ENCODE data around the gene SLC25A36.
A peak's percentile ranks its signal among the peaks of the same experiment; 100 is the strongest.
"Not testable (repeated sequence)": the region's sequence is repeated elsewhere in the genome, so short reads cannot be mapped to it uniquely, and the experiment has no call there.

The SLC25A36 gene

DNA sequence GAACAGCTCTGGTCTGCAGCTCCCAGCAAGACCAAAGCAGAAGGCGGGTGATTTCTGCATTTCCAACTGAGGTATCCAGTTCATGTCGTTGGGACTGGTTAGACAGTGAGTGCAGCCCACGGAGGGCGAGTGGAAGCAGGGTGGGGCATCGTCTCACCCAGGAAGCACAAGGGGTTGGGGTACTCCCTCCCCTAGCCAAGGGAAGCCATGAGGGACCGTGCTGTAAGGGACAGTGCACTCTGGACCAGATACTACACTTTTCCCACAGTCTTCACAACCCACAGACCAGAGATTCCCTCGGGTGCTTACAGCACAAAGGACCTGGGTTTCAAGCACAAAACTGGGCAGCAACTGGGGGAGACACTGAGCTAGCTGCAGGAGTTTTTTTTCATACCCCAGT lies 8.5 kb upstream of the SLC25A36 start:
- no peak for DNase-seq

DNA sequence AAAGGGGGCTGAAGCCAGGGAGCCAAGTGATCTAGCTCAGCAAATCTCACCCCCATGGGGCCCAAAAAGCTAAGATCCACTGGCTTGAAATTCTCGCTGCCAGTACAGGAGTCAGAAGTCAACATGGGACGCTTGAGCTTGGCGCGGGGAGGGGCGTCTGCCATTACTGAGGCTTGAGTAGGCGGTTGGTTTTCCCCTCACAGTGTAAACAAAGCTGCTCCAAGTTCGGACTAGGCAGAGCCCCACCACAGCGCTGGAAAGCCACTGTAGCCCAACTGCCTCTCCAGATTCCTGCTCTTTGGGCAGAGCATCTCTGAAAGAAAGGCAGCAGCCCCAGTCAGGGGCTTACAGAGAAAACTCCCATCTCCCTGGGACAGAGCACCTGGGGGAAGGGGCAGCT lies 8.1 kb upstream of the SLC25A36 start:
- DNase-seq: no peak

DNA sequence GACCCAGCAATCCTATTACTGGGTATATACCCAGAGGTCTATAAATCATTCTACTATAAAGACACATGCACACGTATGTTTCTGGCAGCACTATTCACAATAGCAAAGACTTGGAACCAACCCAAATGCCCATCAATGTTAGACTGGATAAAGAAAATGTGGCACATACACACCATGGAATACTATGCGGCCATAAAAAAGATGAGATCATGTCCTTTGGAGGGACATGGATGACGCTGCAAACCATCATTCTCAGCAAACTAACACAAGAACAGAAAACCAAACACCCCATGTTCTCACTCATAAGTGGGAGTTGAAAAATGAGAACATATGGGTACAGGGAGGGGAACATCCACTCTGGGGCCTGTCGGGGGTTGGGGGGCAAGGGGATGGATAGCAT lies 2.3 kb upstream of the SLC25A36 start:
- not testable (repeated sequence) for DNase-seq

DNA sequence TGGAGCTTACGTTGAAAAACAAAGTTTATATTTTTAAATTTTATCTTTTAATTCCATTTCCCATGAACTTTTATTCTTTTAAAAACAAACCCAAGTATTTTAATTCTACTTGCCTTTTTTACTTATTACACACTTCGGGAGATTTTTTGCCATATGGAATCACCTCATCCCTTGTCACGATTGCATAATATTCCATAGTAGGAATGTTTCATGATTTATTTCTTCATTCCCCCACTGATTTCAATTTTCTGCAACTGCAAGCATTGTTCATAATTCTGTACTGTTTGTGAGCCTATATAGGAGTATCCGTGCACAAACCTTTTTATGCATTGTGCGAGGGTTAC lies 574 bp upstream of the SLC25A36 start:
- no peak for DNase-seq

DNA sequence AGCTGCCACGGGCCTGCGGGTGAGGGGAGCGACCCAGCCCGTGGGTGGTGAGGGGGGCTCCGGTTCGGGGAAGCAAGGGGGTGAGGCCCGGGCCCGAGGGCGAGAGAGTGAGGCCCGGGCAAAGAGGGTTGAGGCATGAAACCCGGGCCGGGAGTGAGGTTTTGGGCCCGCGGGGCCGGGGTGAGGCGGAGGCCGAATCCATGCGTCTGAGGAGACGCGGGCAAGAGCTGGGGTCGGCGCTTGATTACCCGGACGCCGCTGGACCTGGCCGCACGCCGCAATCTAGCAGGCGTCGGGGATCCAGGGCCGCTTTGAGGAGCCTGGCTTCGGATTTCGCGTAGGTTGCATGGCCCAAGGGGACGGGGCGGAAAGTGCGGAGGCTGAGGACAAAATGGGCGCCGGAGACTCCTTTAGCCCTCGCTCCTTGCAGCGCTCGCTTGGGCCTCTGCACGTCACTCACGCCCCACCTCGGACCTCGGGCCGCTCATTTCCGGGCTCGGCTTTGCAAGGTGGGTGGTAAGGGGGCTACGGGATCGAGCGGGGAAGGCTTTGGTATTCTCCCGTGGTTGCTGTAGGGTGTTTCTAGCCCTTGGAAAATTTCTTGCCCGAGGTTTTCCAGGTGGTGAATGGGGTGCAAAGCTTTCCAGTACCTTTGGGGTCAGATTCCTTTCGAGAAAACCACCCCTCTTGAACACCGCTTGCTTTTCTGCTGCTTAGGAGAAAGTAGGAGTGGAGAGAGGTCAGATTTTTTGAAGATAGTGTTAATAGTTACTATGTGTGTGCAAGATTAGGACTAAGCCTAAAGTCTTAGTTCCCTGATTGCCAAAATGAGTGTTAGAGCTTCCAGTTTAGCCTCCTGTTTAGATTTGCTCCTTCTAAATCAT lies 827 bp downstream of the SLC25A36 start:
- peak; percentile 26 to 47 for DNase-seq

DNA sequence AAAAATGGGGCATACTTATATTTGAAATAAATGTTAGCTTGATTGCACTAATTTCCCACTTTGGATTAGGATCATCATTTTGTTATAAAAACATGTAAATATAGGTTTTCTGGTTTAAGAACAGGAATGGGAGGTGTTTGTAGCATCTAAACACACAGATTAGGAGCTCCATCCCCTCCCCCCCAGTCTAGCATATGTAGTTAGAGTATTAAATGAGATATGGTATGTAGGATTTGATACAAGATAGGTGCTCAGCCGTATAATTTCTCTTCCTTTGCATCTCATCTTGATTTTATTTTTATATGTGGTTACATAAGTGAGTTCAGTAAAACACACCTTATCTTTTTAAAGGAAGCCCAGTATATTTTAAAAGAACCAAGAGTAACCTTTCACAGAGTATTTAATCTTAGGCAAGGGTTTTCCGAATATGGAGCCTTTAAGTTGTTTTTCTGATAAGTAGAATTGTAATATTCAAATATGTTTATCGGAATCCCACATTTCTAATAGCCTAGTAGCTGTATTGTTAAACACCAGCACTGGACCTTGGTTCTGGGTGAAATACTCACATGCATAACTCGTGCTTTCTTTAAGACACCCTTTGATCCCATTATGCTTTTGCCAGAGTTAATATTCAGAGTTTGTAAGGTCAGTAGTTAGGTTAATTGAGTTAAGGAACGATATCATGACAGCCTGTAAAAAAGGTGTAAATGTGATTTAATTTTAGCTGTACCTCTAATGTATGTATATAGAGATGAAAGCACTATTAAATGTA lies 2.3 kb downstream of the SLC25A36 start:
- no peak for DNase-seq

DNA sequence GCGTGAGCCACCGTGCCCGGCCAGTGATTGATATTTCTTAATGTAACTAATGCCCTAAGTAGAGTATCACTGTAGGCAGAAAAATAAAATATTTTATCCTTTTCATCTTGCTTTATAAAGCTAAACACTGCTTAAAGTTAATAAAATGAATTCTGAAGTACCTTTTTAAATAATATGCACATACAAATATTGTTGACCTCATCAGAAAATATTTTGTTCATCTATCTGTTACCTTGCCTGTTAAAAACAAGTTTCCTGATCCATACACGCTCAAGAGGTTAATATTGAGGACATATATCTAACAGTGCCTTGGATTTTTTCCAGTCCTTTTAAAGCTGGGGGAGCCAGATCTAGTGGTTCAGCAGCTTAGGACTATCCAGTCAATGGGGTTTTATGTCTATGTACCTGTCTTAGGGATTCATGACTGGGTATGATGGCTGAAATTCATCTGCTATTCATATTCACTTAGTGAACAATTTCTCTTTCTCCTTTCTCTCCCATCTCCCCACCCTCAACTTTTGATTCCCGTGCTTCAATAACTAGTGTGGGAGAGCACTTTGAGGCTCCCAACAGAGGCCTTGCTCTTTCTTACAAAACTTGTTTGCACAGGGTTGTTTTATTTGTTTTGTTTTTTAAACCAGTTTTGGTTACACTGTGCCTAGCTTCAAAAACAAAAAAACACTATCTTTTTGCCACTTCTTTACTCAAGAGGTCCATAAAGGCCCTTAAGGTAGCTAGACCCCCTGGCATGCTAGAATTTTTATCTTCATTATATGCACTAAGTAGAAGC lies 7.0 kb downstream of the SLC25A36 start:
- no peak for DNase-seq

DNA sequence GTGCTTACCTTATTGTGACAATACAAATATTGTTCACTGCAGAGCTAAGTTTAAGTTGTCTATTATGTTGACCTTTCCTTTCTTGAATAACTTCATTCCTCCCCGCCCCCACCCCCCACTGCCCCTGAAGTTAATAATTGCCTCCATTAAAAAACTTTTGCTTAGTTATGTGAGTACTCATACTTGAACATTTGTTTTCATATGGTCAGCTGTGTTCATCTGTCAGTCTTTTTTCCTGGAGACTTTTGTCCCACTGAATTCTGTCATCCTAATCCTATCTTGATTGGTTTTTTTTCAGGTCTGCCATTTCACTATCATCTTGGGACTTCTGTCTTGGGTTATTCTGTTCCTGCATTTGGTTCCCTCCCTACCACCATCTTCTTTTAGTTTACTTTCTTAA lies 8.5 kb downstream of the SLC25A36 start:
- DNase-seq: no peak

DNA sequence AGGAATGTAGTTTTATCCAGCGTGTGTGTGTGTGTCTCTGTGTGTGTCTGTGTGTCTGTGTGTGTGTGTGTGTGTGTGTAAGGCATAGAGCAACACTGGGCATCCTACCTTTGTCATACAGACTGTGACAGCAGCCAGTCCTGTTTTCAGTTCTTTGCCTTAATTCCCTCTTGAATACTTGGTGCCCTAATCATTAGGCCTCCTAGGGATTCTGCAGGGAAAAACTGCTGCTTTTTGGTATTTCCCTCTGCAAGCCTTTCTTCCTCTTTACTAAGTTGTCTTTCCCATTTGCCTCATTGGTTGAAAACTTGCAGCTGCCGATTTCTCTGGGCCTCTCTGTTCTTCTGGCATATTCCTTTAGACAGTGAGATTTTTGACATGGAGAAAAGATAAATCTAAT lies 9.2 kb downstream of the SLC25A36 start:
- DNase-seq: no peak

DNA sequence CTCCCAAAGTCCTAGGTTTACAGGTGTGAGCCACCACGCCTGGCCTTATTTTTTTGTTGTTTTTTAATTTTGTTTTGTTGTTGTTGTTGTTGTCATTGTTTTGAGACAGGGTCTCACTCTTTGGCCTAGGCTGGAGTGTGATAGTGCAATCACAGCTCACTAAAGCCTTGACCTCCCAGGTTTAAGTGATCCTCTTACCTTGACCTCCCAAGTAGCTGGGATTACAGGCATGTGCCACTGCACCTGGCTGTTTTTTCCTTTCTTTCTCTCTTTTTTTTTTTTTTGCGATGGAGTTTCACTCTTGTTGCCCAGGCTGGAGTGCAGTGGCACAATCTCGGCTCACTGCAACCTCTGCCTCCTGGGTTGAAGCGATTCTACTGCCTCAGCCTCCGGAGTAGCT lies 10.1 kb downstream of the SLC25A36 start:
- DNase-seq: not testable (repeated sequence)

DNA sequence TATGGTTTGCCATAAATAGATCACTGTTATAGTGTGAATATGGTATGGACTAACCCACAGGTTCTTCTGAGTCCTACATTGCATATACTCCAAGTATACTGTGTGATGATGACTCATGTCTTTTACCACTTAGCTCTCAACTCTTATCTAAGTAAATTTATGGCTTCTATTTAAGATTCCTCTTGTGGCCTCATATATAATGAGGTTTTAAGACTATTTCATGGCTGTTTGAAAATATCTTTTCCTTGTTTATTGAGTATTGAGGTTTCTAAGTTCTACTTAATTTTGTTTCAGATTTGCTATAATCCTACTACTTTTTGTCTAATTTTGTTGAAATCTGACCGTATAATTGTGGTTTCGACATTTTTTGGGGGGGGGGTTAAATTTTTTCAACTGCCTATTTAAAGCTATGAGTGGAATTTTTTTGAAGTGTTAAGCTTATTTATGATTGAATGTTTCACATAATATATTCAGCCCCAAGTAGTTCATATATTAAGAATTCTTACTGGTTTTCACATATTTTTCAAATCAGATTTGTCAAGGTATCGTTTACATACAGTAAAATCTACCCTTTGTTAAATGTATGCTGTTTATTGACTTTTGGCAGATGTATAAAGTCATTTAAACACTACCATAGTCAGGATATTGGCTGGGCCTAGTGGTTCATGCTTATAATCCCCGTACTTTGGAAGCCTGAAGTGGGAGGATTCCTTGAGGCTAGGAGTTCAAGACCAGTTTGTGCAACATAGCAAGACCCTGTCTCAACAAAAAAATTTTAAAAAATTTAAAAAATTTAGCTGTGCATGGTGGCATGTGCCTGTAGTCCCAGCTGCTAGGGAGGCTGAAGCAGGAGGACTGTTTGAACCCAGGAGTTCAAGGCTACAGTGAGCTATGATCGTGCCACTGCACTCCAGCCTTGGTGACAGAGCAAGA lies 11.7 kb downstream of the SLC25A36 start:
- DNase-seq: no peak

DNA sequence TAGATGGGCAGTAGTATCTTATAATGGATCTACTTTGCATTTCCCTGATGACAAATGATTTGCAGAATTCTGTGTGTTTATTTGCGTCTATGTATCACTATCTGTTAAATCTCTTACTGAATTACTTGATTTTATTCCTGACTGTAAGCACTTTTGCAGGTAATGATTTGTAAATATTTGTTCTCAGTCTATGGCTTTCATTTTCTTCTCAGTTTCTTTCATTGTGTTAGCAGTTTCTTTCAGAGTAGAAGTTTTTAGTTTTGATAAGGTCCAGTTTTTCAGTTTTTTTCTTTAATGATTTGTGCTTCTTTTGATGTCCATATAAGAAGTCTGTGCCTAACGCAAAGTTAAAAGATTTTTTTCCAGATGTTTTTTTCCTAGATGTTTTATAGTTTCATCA lies 12.9 kb downstream of the SLC25A36 start:
- no peak for DNase-seq

DNA sequence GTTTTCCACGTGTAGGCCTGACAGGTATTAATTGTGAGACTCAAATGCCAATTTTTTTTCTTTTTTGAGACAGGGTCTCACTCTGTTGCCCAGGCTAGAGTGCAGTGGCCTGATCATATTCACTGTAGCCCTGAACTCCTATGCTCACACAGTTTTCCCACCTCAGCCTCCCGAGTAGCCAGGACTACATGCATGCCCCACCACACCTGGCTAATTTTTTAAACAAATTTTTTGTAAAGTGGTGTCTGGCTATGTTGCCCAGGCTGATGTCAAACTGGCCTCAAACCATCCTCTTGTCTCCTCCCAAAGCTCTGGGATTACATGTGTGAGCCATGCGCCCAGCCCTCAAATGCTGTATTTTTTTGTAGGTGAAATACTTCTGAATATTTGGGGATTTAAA lies 14.0 kb downstream of the SLC25A36 start:
- no peak for DNase-seq

DNA sequence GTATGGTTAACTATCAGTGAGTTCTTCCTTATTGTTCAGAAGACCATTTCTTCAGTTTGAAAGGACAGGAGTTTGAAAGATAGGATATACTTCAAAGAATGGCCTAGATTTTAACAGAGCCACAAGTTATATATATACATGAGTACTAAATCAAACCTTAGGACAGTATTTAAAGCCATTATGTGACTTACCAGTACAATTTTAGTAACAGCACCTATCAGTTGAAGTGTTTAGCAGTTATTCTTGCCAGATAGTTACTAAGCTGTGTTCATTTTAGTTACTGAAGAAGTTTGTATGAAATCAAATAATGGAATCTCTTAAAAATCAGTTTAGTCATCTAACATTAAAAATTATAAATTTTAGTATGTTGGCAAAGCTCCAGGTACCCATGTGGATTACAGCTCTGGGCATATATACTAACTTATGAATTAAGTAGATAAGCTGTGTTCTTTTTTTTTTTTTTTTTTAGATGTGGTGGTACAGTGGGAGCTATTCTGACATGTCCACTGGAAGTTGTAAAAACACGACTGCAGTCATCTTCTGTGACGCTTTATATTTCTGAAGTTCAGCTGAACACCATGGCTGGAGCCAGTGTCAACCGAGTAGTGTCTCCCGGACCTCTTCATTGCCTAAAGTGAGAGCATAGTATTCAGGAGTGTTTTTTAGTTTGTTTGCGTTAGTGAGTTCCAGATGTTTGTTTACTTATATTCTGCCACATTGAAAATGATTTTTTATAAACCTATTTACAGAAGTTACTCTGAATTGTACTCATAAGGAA lies 14.6 kb downstream of the SLC25A36 start:
- DNase-seq: no peak

DNA sequence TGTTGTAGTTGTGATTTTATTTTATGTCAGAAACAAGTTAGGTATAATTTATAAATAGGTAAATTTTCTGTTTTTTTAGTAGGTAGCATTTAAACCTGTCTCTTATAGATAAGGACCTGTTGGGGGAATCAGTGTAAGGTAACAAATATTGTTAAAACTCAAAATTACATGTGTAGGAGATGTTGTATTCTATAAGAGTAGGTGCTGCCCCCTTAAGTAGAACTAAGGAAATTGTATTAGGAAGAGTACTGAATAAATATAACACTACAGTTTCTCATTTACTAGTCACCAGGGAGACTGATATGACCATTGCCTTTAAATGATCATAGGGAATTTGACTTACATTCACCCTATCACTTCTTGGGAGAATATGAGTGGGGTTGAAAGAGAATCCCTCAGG lies 31.2 kb downstream of the SLC25A36 start:
- no peak for DNase-seq

DNA sequence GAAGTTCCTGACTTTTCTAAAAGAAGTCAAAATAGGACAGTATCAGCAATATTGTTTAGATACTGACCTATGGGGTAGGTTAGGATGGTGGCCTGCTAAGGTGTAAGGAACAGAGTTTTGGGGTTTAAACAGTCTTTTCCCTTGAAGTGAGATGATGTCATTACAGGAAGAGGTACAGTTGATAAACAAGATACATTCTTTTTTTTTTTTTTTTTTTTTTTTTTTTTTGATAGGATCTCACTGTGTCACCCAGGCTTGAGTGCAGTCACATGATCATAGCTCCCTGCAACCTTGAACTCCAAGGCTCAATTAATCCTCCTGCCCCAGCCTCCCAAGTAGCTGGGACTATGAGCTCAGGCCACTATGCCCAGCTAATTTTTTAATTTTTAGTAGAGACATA lies 33.3 kb downstream of the SLC25A36 start:
- no peak for DNase-seq

DNA sequence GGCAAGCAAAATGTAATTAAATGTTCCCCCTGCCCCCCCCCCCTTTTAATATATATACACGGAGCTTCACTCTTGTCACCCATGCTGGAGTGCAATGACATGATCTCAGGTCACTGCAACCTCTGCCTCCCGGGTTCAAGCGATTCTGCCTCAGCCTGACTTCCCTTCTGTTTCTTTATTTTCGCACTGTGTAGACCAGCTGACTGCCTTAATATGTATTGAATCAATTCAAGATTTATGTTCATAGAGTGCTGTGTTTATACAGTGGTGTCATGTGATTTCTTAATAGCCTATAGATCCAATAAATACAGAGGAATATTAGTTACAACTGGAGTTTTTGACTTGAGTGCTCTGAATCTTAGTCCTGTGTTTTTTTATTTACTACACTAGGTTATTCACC lies 39.0 kb downstream of the SLC25A36 start:
- DNase-seq: no peak

DNA sequence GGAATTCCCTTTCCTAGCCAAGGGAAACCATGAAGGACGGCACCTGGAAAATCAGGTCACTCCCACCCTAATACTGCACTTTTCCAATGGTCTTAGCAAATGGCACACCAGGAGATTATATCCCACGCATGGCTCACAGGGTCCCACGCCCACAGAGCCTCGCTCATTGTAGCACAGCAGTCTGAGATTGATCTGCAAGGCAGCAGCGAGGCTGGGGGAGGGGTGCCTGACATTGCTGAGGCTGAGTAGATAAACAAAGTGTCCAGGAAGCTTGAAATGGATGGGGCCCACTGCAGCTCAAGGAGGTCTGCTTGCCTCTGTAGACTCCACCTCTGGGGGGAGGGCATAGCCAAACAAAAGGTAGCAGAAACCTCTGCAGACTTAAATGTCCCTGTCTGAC lies 46.2 kb downstream of the SLC25A36 start:
- DNase-seq: not testable (repeated sequence)

DNA sequence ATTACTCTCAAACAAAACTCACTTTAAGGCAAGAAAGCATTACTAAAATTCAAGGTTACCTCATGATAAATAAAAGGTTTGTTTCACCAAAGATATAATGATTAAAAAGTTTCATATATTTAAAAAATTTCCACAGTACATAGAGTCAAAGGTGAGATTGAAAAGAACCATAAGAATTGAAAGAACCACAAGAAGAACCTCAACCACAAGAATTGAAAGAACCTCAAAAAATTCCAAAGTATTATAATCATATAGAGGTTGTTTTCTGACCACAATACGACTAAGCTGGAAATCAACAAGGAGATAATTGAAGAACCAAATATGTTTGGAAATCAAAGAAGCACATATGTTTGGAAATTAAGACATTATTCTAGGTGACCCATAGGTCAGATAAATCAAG lies 52.7 kb downstream of the SLC25A36 start:
- no peak for DNase-seq

DNA sequence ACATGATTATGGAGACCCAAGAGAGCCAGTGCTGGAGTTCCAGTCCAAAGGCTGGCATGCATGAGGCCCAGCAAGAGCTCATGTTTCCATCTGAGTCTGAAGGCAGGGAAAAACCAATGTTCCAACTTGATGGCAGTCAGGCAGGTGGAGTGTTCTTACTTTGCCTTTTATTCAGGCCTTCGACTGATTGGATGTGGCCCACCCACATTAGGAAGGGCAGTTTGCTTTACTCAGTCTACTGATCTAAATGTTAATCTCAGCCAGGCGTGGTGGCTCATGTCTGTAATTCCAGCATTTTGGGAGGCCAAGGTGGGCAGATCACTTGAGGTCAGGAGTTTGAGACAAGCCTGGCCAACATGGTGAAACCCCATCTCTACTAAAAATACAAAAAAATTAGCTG lies 53.2 kb downstream of the SLC25A36 start:
- DNase-seq: not testable (repeated sequence)

DNA sequence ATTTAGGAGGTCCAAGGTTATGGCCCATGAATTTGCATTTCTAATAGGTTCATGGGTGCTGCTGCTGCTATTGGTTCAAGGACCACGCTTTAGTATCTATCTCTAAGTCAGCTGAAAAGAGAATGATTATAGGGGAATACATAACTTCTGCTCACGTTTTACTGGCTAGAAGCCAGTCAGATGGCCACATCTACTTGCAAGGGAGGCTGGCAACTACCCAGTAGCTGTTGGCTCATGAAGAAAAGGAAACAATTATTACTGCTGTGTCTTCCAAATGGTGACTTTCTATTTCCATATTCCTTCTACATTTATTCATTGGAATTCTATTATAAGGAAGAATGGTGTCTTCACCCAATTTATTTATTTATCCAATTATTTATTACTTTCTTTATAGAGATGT lies 54.2 kb downstream of the SLC25A36 start:
- peak in 1 of 2 experiments; percentile 56 for DNase-seq

Measured in NCI-H446 (cell line).